Measurements from ENCODE around the gene AHCYL2.

Gene AHCYL2

DNA sequence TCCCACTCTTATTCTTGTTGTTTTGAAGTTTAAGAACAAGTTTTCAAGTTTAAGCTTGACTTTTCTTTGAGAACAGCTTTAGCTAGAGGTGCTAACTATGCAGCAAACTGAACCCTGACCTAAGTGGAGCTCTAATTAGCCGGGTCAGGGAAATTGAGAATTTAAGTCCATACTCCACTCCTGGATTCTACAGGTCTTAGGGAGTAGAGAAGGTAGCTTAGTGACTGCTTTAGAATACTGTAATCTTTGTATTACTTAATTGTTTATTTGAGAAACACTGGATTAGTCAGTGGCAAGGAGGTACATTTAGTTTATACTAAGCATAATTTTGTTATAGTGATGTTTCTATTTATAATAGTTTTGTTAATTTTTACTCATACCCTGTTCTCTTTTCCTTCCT lies 134.8 kb downstream of the AHCYL2 start:
- H3K4me3 ChIP-seq (ENCODE audit: low read depth, low read length, poor library complexity, severe bottlenecking) = no peak overlapping the region
- no peaks in the 10 kb centered on the region for H3F3A ChIP-seq (ENCODE audit: insufficient read depth, low read length)
- no peaks in the 10 kb centered on the region for H3K79me2 ChIP-seq (ENCODE audit: insufficient read depth, low read length)
- no peaks in the 10 kb centered on the region for H4K20me1 ChIP-seq (ENCODE audit: insufficient read depth, low read length)
- no peaks in the 10 kb centered on the region for H3K4me1 ChIP-seq (ENCODE audit: insufficient read depth, low read length, severe bottlenecking)
- TF ChIP-seq, protein P1, sequence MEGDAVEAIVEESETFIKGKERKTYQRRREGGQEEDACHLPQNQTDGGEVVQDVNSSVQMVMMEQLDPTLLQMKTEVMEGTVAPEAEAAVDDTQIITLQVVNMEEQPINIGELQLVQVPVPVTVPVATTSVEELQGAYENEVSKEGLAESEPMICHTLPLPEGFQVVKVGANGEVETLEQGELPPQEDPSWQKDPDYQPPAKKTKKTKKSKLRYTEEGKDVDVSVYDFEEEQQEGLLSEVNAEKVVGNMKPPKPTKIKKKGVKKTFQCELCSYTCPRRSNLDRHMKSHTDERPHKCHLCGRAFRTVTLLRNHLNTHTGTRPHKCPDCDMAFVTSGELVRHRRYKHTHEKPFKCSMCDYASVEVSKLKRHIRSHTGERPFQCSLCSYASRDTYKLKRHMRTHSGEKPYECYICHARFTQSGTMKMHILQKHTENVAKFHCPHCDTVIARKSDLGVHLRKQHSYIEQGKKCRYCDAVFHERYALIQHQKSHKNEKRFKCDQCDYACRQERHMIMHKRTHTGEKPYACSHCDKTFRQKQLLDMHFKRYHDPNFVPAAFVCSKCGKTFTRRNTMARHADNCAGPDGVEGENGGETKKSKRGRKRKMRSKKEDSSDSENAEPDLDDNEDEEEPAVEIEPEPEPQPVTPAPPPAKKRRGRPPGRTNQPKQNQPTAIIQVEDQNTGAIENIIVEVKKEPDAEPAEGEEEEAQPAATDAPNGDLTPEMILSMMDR (IDR thresholded peaks at IDR 0.05; ENCODE audit: low read length) = no peak
- no peaks in the 10 kb centered on the region for H3K27me3 ChIP-seq (ENCODE audit: insufficient read depth, low read length)
- H3K9me2 ChIP-seq (ENCODE audit: low read depth, low read length) = no peaks in the 10 kb centered on the region
- no peaks in the 10 kb centered on the region for H3K9me3 ChIP-seq (ENCODE audit: low read length)
- H2AFZ ChIP-seq (ENCODE audit: low read length) = no peak overlapping the region
- H3K9ac ChIP-seq (ENCODE audit: low read length) = no peak overlapping the region
- no peak overlapping the region for H3K4me2 ChIP-seq (ENCODE audit: low read length)
- no peaks in the 10 kb centered on the region for H3K36me3 ChIP-seq (ENCODE audit: insufficient read depth, low read length)
- no peak overlapping the region for H3K27ac ChIP-seq (ENCODE audit: low read depth, low read length, poor library complexity, severe bottlenecking)

DNA sequence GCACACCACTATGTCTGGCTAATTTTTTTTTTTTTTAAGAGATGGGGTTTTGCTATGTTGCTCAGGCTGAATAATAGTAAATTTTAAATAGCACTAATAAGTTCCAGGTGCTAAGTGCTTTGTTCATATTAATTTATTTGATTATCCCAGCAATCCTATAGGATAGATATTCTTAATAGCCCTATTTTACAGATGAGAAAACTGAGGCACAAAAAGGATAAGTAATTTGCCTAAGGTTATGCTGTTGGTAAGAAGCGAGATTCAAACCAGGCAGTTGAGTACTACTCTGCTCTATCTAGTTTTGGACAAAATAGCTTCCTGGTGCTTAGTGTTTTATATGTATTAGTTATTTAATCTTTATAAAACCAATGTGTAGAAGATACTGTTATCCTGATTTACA lies 136.9 kb downstream of the AHCYL2 start:
- Histone ChIP-seq H3K27ac (ENCODE audit: low read depth, low read length, poor library complexity, severe bottlenecking) (no peak overlapping the region), H4K20me1 (ENCODE audit: insufficient read depth, low read length) (no peaks in the 10 kb centered on the region), H3K4me1 (ENCODE audit: insufficient read depth, low read length, severe bottlenecking) (no peaks in the 10 kb centered on the region), H3F3A (ENCODE audit: insufficient read depth, low read length) (no peaks in the 10 kb centered on the region), H3K9me3 (ENCODE audit: low read length) (no peaks in the 10 kb centered on the region), H3K79me2 (ENCODE audit: insufficient read depth, low read length) (no peaks in the 10 kb centered on the region), H2AFZ (ENCODE audit: low read length) (no peak overlapping the region), H3K27me3 (ENCODE audit: insufficient read depth, low read length) (no peaks in the 10 kb centered on the region), H3K4me3 (ENCODE audit: low read depth, low read length, poor library complexity, severe bottlenecking) (no peak overlapping the region), H3K9me2 (ENCODE audit: low read depth, low read length) (no peaks in the 10 kb centered on the region), H3K36me3 (ENCODE audit: insufficient read depth, low read length) (no peaks in the 10 kb centered on the region), H3K4me2 (ENCODE audit: low read length) (no peak overlapping the region), H3K9ac (ENCODE audit: low read length) (no peak overlapping the region)
- TF ChIP-seq EZH2 (IDR thresholded peaks at IDR 0.05; ENCODE audit: borderline replicate concordance, low read length) = no peak
- TF ChIP-seq, protein P1 (IDR thresholded peaks at IDR 0.05; ENCODE audit: low read length) = no peak

DNA sequence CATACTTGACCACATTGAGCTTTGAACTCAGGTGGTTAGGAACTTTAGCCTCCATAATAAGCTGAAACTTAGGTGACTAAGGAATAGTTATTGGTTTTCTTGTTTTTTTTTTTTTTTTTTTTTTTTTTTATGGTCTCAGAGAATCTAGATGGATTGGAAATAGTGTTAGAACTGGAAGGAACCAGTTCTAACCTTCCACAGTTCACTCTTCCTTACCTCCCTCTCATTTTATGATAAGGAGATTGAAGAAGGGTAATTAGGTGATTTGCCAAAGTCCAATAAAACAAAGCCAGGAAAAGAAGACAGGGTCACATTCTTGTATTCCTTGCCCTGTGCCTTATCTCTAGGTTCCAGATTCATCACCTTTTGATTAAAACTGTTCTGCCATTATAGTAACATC lies 137.7 kb downstream of the AHCYL2 start:
- no peaks in the 10 kb centered on the region for H3K9me3 ChIP-seq (ENCODE audit: low read length)
- no peaks in the 10 kb centered on the region for H3K4me1 ChIP-seq (ENCODE audit: insufficient read depth, low read length, severe bottlenecking)
- H3K4me2 ChIP-seq (ENCODE audit: low read length) = no peak overlapping the region
- H2AFZ ChIP-seq (ENCODE audit: low read length) = no peak overlapping the region
- H3K36me3 ChIP-seq (ENCODE audit: insufficient read depth, low read length) = no peaks in the 10 kb centered on the region
- no peak overlapping the region for H3K4me3 ChIP-seq (ENCODE audit: low read depth, low read length, poor library complexity, severe bottlenecking)
- H3K27ac ChIP-seq (ENCODE audit: low read depth, low read length, poor library complexity, severe bottlenecking) = no peak overlapping the region
- no peaks in the 10 kb centered on the region for H4K20me1 ChIP-seq (ENCODE audit: insufficient read depth, low read length)
- no peak overlapping the region for H3K9ac ChIP-seq (ENCODE audit: low read length)
- no peaks in the 10 kb centered on the region for H3K9me2 ChIP-seq (ENCODE audit: low read depth, low read length)
- TF ChIP-seq, protein P1 (IDR thresholded peaks at IDR 0.05; ENCODE audit: low read length) = no peak
- TF ChIP-seq EZH2 (IDR thresholded peaks at IDR 0.05; ENCODE audit: borderline replicate concordance, low read length) = no peak
- no peaks in the 10 kb centered on the region for H3K79me2 ChIP-seq (ENCODE audit: insufficient read depth, low read length)
- H3F3A ChIP-seq (ENCODE audit: insufficient read depth, low read length) = no peaks in the 10 kb centered on the region
- no peaks in the 10 kb centered on the region for H3K27me3 ChIP-seq (ENCODE audit: insufficient read depth, low read length)

All from OCI-LY1 (cell line).